HG03571 (cell line): ENCODE results near the gene BCL2L15.

Source experiments
- ATAC-seq: cut with Tn5 transposase; IDR thresholded peaks from one replicate; pipeline ENCODE4 v1.9.1; 2021; ENCODE audit not compliant: unreplicated experiment

The BCL2L15 gene

GRCh38 chr1:113887402-113888175, at the start of gene BCL2L15:
Gene BCL2L15, minus strand, starts transcription at chr1:113887581. Its CDS starts 206 bp downstream, at chr1:113887375.
- ATAC-seq, result no peak

GRCh38 chr1:113937146-113937545, 49.8 kb upstream of the BCL2L15 start:
- ATAC-seq, result no peak

- no peak for ATAC-seq
Observed at GRCh38 chr1:113935970-113936369, 48.6 kb upstream of the BCL2L15 start.

GRCh38 chr1:113935176-113935575, 47.8 kb upstream of the BCL2L15 start:
- no peak for ATAC-seq

- ATAC-seq, result no peak
Observed at GRCh38 chr1:113934511-113935055, 47.2 kb upstream of the BCL2L15 start.

- no peak for ATAC-seq
Observed at GRCh38 chr1:113934006-113934405, 46.6 kb upstream of the BCL2L15 start.

GRCh38 chr1:113931451-113931851, 44.1 kb upstream of the BCL2L15 start:
- ATAC-seq, result no peak

- peak; percentile 23 for ATAC-seq
Observed at GRCh38 chr1:113930499-113931161, 43.2 kb upstream of the BCL2L15 start.

GRCh38 chr1:113929750-113930498, 42.5 kb upstream of the BCL2L15 start:
- ATAC-seq, result peak; percentile 26

GRCh38 chr1:113928941-113929749, 41.8 kb upstream of the BCL2L15 start, which contains the start of gene HIPK1:
Gene HIPK1, plus strand, starts transcription at chr1:113929324.
- peak; percentile 79 for ATAC-seq

GRCh38 chr1:113928187-113928930, 41.0 kb upstream of the BCL2L15 start:
- peak; percentile 25 for ATAC-seq

GRCh38 chr1:113924473-113924872, 37.1 kb upstream of the BCL2L15 start:
- ATAC-seq, result no peak

- ATAC-seq, result no peak
Observed at GRCh38 chr1:113922957-113923356, 35.6 kb upstream of the BCL2L15 start.

- no peak for ATAC-seq
Observed at GRCh38 chr1:113918243-113918642, 30.9 kb upstream of the BCL2L15 start.

GRCh38 chr1:113917400-113918082, 30.2 kb upstream of the BCL2L15 start:
- no peak for ATAC-seq

- ATAC-seq, result no peak
Observed at GRCh38 chr1:113916974-113917373, 29.6 kb upstream of the BCL2L15 start.

- ATAC-seq, result no peak
Observed at GRCh38 chr1:113913887-113914664, 26.7 kb upstream of the BCL2L15 start.

GRCh38 chr1:113913312-113913668, 25.9 kb upstream of the BCL2L15 start:
- no peak for ATAC-seq
